Naive thymus-derived CD8-positive, alpha-beta T cell (primary cell): ENCODE data around the gene TIFAB. TPM values are rescaled to one million over a fixed set of nuclear protein-coding genes. Genes with fewer than 3 reads are reported as not detected.

Experiments used
- ATAC-seq, 2 donors: fragments of 150-1000 bp; cut with Tn5 transposase in 1 of 2; sonication (Bioruptor Pico), chemical (Tn5 transposase) in 1 of 2; 1 replicate in 1 of 2; 2 replicates in 1 of 2; pipeline ENCODE4 v1.10.0; 2021; ENCODE audit warnings: mild to moderate bottlenecking in 2 of 2, moderate library complexity in 2 of 2
- POLR2A ChIA-PET: fragments of 350-600 bp; sonication (Branson Sonifier 250); formaldehyde crosslinking; loops from one replicate; lab custom pipeline; 2021; ENCODE audit warnings: antibody characterized with exemption; lab: Charles Lee
- DNase-seq, 10 donors: peaks; one replicate each; pipeline versions ENCODE4 v3.0.0 to v3.0.0-alpha.2; 2020 to 2022
- H3K27ac Mint-ChIP-seq, 10 donors: one replicate each; pipeline ENCODE4 v1.8.0; 2020 to 2022; ENCODE audit warnings: mild to moderate bottlenecking in 10 of 10, mixed read lengths in 10 of 10, moderate library complexity in 4 of 10, inconsistent platforms in 1 of 10
- H3K27me3 Mint-ChIP-seq, 5 donors: one replicate each; pipeline ENCODE4 v1.8.0; 2021 to 2022; ENCODE audit warnings: mixed read lengths in 5 of 5
- H3K36me3 Mint-ChIP-seq, 3 donors: one replicate each; pipeline ENCODE4 v1.8.0; 2020 to 2022; ENCODE audit warnings: mixed read lengths in 3 of 3, mild to moderate bottlenecking in 2 of 3, inconsistent platforms in 1 of 3
- H3K4me1 Mint-ChIP-seq, 4 donors: one replicate each; pipeline ENCODE4 v1.8.0; 2021 to 2022; ENCODE audit warnings: mixed read lengths in 4 of 4
- H3K4me3 Mint-ChIP-seq, 10 donors: one replicate each; pipeline ENCODE4 v1.8.0; 2020 to 2022; ENCODE audit warnings: mild to moderate bottlenecking in 10 of 10, mixed read lengths in 10 of 10, moderate library complexity in 6 of 10, inconsistent platforms in 1 of 10
- H3K9me3 Mint-ChIP-seq, 9 donors: one replicate each; pipeline ENCODE4 v1.8.0; 2020 to 2022; ENCODE audit warnings: mixed read lengths in 9 of 9, mild to moderate bottlenecking in 3 of 9, inconsistent platforms in 1 of 9, moderate library complexity in 1 of 9
- polyA plus RNA-seq, 3 donors: library from polyadenylated mRNA; unstranded; fragments of 300-500 nt; fragmentation: Illumina TruSeq; gene quantifications; one replicate each; pipeline ENCODE4 v1.2.3, GENCODE V29; 2021
- total RNA-seq, 8 experiments: library from RNA in 2 of 8; stranded (reverse) in 2 of 8; gene quantifications; one replicate each; pipeline ENCODE4 v1.2.3 and lab custom pipeline; 2021 to 2026

The TIFAB gene
- total and polyA plus RNA-seq, 5 experiments from 2014 or later, result not detected

- Mint-ChIP-seq H3K4me1 (peaks cover 0 to 22% (median 2%) of the 10 kb centered on the region in 4 donors), H3K27ac (no peak overlapping the region), H3K9me3 (no peaks in the 10 kb centered on the region), H3K27me3 (peaks cover 2 to 7% (median 3%) of the 10 kb centered on the region in 5 donors), H3K36me3 (no peaks in the 10 kb centered on the region), H3K4me3 (no peak overlapping the region)
- DNase-seq (peak in 1 of 10 donors; percentile 0), ATAC-seq (no peak)
- POLR2A ChIA-PET, result no interaction called here
These were observed 8.8 kb downstream of the TIFAB start for GRCh38 chr5:135443161-135443960.

GRCh38 chr5:135442431-135443160 is 9.6 kb downstream of the TIFAB start:
- POLR2A ChIA-PET, result no interaction called here
- peaks cover 0 to 23% (median 2%) of the 10 kb centered on the region in 4 donors for H3K4me1 Mint-ChIP-seq
- H3K9me3 Mint-ChIP-seq, result no peaks in the 10 kb centered on the region
- no peak overlapping the region for H3K4me3 Mint-ChIP-seq
- peak overlapping the region in 1 of 10 donors; percentile 12 for H3K27ac Mint-ChIP-seq
- DNase-seq (peak in 1 of 10 donors; percentile 12), ATAC-seq (no peak)
- peaks cover 0 to 7% (median 3%) of the 10 kb centered on the region in 5 donors for H3K27me3 Mint-ChIP-seq
- H3K36me3 Mint-ChIP-seq, result no peaks in the 10 kb centered on the region

DNA sequence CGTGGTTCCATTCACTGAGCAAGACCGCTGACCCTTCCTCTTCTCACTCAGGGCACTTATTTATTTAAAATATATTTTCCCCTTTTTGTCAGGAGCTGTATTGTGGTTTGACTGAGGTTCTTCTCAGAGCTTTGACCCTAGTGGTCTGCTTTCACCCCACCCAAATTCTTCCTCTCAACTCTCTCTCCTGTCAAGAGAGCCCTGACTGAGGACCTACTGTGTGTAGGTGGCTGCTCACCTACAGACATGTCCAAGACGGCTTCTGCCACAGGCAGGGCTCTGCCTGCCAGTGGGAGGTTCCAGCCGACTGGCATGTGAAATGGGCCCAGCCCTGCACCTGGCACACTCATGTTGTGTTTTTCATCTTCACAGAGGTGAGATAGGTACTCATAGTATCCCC is 10.2 kb downstream of the TIFAB start:
- H3K27ac Mint-ChIP-seq, result peak overlapping the region in 1 of 10 donors; percentile 12
- peaks cover 0 to 27% (median 2%) of the 10 kb centered on the region in 4 donors for H3K4me1 Mint-ChIP-seq
- no peak overlapping the region for H3K4me3 Mint-ChIP-seq
- H3K9me3 Mint-ChIP-seq, result no peaks in the 10 kb centered on the region
- peak in 1 of 10 donors; percentile 7 for DNase-seq
- no peak for ATAC-seq
- H3K36me3 Mint-ChIP-seq, result no peaks in the 10 kb centered on the region
- POLR2A ChIA-PET, result no interaction called here
- H3K27me3 Mint-ChIP-seq, result peaks cover under 1 to 5% (median 2%) of the 10 kb centered on the region in 5 donors

DNA sequence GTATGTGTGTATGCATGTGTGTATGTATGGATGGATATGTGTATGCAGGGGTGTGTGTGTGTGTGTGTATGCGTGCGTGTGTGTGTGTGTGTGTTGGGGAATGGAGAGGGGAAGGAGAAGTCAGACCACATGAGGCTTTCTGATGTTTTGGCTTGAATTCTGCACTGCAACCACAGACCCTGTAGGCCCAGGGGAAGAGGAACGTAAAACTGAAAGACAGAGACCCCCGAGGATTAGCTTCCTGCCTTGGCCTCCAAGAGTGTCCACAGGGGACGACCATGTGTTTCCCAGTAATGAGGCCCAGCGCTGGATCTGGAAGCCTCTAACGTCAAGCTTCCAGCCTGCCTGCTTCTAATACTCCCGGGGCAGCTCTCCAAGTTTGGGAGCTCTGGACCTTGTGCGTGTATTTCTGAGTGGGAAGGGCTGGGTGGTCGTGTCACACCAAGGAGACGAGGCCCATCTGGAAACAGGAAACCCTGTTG is 10.8 kb downstream of the TIFAB start:
- no peak overlapping the region for H3K4me3 Mint-ChIP-seq
- ATAC-seq (no peak), DNase-seq (peak in 1 of 10 donors; percentile 11)
- H3K27me3 Mint-ChIP-seq, result peaks cover under 1 to 6% (median 3%) of the 10 kb centered on the region in 5 donors
- peaks cover 0 to 27% (median 2%) of the 10 kb centered on the region in 4 donors for H3K4me1 Mint-ChIP-seq
- H3K27ac Mint-ChIP-seq, result no peak overlapping the region
- H3K36me3 Mint-ChIP-seq, result no peaks in the 10 kb centered on the region
- no peaks in the 10 kb centered on the region for H3K9me3 Mint-ChIP-seq
- POLR2A ChIA-PET, result no interaction called here

DNA sequence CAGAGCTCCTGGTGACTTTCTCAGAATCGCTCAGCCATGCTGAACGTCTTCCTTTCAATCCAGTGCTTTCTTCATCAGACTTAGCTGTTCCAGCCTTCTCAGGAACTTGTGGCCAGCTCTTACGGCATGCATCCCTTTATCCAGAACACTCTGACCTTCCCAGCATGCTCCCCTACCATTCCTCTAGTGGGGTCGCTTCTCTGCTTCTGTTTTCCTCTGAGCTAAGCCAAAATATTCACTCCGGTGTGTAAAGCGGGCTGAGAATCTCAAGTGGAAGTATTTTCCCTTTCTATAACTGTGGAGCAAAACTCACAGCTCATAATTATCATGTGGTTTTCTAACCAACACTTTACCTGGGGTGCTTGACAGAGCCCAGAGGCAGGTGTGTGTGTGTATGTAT is 11.2 kb downstream of the TIFAB start:
- no peak for ATAC-seq
- H3K36me3 Mint-ChIP-seq, result no peaks in the 10 kb centered on the region
- peaks cover 4 to 10% (median 7%) of the 10 kb centered on the region in 5 donors for H3K27me3 Mint-ChIP-seq
- POLR2A ChIA-PET, result no interaction called here
- H3K9me3 Mint-ChIP-seq, result no peaks in the 10 kb centered on the region
- no peak for DNase-seq
- no peak overlapping the region for H3K4me3 Mint-ChIP-seq
- no peak overlapping the region for H3K27ac Mint-ChIP-seq
- H3K4me1 Mint-ChIP-seq, result peaks cover 0 to 25% (median 2%) of the 10 kb centered on the region in 4 donors

DNA sequence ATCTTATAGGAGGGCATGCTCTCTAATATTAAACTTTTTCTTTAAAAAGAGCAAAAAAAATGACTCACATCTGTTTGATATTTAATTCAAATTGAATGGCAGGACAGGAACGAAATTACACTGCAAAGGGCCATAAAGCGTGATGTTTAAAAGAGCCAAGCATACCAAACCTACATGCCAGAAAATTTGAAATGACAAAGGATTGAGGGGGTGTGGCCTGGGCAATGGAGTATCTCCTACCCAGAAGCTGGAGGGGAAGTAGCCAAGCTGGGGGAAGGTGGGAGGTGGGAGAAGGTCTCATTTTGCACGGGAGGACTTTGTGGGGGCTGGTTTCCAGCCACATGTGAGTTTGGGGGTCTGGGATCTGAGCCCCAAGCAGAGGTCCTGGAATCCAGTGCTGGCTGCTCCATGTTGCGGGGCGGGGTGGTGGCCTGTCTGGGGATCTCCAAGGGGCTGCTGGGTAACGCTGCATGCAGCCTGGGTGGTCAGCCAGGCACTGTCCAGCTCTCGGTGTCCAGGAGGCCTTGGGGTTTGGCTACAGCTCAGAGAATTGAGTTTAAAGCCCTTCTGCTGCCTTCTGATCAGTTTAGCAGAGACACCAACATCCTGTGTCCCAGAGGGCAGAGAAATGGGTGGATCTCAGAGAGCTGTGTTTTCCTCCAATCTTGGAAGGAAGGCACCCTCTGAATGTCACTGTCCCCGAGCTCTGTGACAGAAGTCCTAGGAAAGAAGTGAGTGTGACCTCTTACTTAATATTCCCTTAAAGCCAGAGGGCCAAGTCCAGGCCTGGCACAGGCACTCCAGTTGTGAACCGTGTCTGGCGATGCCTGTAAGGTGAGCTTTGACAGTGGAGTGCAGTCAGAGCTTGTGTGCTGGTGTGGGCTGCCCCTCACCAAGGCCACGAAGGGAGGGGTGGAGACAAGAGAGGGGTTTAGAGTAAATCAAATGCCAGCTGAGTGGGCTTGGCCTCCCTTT is 12.6 kb downstream of the TIFAB start:
- no peak overlapping the region for H3K4me3 Mint-ChIP-seq
- peaks cover 4 to 19% (median 11%) of the 10 kb centered on the region in 5 donors for H3K27me3 Mint-ChIP-seq

DNA sequence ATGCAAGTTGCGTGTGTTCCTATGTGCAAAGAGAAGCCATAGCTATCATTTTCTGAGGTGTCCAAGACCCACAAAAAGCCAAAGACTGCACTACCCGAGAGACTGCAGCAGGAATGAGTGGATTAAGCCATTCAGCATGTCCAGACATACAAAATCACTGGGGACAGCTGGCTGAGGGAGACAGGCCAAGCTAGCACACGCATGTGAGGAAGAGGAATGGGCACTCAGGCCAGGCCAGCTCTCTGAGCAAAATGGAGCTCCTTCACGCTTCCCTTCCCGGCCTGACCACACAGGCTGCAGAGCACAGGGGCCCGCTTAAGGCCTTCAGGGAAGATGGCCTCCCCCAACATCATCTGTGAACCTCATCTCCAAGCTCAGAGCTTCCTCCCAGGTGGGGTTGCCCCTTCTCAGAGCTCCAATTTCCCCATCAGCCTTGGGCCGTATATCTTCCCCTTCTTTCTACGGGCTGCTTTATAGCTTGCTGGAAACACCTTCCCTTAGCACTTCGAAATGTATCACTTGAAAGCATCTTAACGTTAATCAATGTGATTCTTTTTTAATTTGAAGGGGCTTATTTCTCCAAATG is 13.4 kb downstream of the TIFAB start:
- Mint-ChIP-seq H3K4me3 (no peak overlapping the region), H3K27me3 (peaks cover 4 to 22% (median 11%) of the 10 kb centered on the region in 5 donors), H3K9me3 (no peaks in the 10 kb centered on the region), H3K36me3 (no peaks in the 10 kb centered on the region), H3K27ac (no peak overlapping the region), H3K4me1 (peaks cover 0 to 18% (median 2%) of the 10 kb centered on the region in 4 donors)
- no peak for ATAC-seq
- POLR2A ChIA-PET, result no interaction called here
- DNase-seq, result no peak

More for the DNA sequence above, 12.6 kb downstream of the TIFAB start:
- Mint-ChIP-seq H3K9me3 (no peaks in the 10 kb centered on the region), H3K4me1 (peaks cover 0 to 22% (median 2%) of the 10 kb centered on the region in 4 donors), H3K27ac (no peak overlapping the region), H3K36me3 (no peaks in the 10 kb centered on the region)
- POLR2A ChIA-PET, result no interaction called here
- DNase-seq (peak in 1 of 10 donors; percentile 5), ATAC-seq (no peak)

GRCh38 chr5:135437796-135438560 is 14.2 kb downstream of the TIFAB start:
- peaks cover 0 to 18% (median 2%) of the 10 kb centered on the region in 4 donors for H3K4me1 Mint-ChIP-seq
- POLR2A ChIA-PET, result no interaction called here
- DNase-seq, result peak in 1 of 10 donors; percentile 15
- peaks cover 6 to 22% (median 11%) of the 10 kb centered on the region in 5 donors for H3K27me3 Mint-ChIP-seq
- no peak for ATAC-seq
- H3K27ac Mint-ChIP-seq, result no peak overlapping the region
- no peak overlapping the region for H3K4me3 Mint-ChIP-seq
- no peaks in the 10 kb centered on the region for H3K36me3 Mint-ChIP-seq
- H3K9me3 Mint-ChIP-seq, result no peaks in the 10 kb centered on the region

GRCh38 chr5:135437422-135437795 is 14.7 kb downstream of the TIFAB start:
- ATAC-seq (no peak), DNase-seq (peak in 1 of 10 donors; percentile 3)
- Mint-ChIP-seq H3K4me1 (peaks cover 0 to 16% (median 2%) of the 10 kb centered on the region in 4 donors), H3K4me3 (no peak overlapping the region), H3K9me3 (no peaks in the 10 kb centered on the region), H3K36me3 (no peaks in the 10 kb centered on the region), H3K27me3 (peaks cover 6 to 22% (median 11%) of the 10 kb centered on the region in 5 donors), H3K27ac (peak overlapping the region in 1 of 10 donors; percentile 44)
- POLR2A ChIA-PET, result no interaction called here

- peak in 1 of 10 donors; percentile 10 for DNase-seq
- POLR2A ChIA-PET, result no interaction called here
- Mint-ChIP-seq H3K36me3 (no peaks in the 10 kb centered on the region), H3K27ac (peak overlapping the region in 1 of 10 donors; percentile 44), H3K4me1 (peaks cover 0 to 12% (median 2%) of the 10 kb centered on the region in 4 donors), H3K27me3 (peaks cover 6 to 22% (median 11%) of the 10 kb centered on the region in 5 donors), H3K9me3 (no peaks in the 10 kb centered on the region), H3K4me3 (no peak overlapping the region)
- ATAC-seq, result no peak
These were observed 15.2 kb downstream of the TIFAB start for GRCh38 chr5:135436951-135437418.
